ENCODE results near the gene PLPP4.

PLPP4 gene

DNA sequence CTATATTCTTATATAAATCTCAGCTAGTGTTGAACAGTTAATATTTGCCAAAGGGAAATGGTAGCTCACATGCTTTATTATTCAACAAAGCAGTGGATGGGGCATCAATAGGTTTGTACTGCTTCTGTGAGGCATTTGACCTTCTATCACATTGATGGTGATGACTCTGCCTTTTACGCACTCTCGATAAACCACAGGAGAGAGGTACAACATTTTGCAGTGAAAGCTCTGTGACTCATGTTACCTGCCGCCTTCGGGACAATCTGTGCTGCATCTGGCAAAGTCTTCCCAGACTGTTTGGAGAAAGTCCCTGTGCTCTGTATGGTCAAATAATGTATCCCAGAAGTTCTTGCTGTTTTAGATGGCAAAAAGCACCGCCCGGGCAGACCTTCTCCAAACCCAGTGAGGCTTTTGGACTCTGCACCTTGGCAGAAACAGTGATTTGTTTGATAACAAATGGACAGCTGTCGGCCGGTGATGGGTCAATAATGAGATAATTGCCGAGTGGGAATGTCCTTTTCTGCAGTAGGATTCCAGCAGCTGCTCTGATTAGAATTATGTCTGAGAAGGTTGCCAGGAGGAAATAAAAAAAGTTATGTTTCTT is 61.0 kb downstream of the PLPP4 start:
- no peak for DNase-seq (ENCODE audit: low read depth)

DNA sequence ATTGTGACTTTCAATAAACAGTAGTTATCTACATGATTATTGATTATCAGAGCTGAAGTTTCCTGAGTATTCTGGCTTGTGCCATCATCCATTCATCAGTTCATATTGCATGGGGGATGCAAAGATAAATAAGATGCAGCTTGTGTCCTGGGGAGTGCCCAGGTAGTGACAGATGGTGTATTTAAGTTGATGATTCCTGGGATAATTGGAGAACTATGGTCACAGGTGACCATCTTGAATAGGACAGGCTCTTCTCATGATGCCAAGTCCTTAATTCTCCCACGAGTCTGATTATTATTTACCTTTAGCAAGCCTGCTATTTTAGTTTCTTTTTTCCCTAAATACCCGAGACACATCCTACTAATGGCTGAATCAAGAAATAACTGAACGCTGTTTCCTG is 64.9 kb downstream of the PLPP4 start:
- DNase-seq (ENCODE audit: low read depth): no peak

DNA sequence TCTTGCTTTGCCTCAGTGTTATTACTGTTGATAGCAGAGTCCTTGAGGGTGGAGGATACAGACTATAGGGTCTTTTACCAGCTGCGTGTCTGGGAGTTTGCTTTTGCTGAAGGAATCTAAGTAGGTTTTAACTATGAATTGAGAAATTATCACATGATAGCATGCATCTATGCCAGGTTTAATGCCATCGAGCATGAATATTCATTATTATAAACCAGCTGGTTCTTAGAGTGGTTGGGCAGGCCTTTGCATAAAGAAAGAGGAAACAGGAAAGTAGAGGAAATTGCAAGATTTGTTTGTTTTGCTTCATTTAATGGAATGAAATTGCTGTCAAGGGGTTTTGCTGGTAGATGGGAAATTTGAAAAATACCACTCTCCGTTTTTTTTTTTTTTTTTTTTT is 70.7 kb downstream of the PLPP4 start:
- DNase-seq (ENCODE audit: low read depth): no peak

DNA sequence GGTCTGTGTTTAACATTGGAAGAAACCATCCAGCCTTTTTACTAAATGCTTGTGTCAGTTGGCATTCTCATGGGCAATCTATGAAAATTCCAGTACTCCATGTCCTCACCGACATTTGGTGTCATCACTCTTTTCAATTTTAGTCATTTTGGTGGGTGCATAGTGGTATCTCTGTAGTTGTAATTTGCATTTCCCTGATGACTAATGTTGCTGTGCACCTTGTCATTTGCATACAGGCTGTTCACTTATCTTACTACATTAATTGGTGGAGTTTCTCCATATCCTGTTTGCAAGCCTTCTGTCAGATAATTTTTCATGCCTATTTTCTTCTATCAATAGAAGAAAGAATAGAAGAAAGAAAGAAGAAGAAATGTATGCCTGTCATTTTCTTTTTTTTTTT is 73.7 kb downstream of the PLPP4 start:
- DNase-seq (ENCODE audit: low read depth): no peak

DNA sequence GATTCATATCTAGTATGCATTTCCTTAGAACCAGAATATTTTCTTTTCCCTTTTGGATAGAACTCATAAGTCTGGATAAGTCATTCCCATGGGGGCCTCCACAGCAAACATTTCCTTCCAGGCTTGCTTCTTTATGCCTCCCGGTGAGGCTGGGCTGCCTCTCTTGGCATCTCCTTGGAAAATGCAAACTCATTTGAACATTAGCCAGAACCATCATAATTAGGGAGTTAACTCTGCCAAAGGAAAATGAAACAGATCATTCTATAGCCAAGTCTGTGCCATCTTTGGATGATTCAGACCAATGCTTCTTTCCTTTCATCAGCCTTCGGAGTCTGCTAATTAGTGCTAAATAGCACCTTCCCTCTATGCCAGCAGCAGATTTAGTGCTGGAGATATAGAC is 81.1 kb downstream of the PLPP4 start:
- DNase-seq (ENCODE audit: low read depth): no peak

DNA sequence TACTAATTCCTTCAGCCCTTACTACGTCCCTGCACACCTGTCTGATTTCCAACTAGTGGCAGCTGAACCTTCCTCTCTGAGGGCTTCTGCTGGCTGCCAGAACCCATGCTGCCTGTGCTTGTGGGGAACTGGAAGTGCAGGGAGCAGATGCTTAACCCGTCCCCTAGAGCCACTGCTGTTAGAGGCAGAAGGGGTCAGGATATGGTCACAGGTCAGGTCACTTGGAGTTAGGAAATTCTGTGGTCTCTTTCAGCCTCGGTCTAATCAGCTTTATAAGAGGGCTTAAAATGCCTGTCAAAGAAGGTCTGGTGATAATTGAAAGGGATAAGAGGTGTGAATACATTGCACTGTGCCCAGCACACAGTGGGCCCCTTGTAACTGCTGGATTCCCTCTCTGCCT is 82.0 kb downstream of the PLPP4 start:
- DNase-seq (ENCODE audit: low read depth): no peak

DNA sequence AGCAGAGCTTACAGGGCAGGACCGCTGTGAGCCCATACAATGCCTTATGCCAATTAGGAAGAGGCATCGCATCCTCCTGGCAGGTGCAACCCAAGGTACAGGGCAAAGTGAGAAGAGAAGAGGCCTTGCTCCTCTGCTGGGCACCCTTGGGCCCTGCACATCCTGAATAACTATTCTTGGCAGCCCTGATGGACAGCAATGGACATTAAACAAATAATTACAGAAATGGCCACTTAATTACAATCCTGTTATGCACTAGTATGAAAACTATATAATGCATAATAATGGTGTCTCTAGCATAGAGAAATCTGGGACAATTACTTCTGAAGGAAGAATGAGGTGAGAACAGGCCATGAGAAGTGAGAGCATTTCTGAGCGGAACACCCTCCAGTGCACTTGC is 83.5 kb downstream of the PLPP4 start:
- DNase-seq (ENCODE audit: low read depth): no peak

DNA sequence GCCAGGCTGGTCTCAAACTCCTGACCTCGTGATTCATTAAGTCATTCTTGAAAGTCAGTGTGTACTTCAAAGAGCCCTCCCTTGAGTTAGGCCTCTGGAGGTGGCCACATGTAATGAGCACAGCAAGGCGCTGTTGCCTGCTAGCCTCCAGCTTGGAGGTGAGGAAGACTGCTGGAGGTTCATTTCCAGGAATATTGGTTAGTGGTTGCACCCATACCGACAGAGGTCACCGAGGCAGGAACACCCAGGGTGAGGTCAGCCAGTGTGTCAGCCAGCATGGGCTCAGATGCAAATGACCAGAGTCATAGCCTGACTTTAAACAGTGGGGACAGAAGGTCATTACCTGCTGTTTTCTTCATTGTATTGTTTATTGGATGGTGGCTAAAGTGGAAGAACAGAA is 85.0 kb downstream of the PLPP4 start:
- DNase-seq (ENCODE audit: low read depth): no peak

DNA sequence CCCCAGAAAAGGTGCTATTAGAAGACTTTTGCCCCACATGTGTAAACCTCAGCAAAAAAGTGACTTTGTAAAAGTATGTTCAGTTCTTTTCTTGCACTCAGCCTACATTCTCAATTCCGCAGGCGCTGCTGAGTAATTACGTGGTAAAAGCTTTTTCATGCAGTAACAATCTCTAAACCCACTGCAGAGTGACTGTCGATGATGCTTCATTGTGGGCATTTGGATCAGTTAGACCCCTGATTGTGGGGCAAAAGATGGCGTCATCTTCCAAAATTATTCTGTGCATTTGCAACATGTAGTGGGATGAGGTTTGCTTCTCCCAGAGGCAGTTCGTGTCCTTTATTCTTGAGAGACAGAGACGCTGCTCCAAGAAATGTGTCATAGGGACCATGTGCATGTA is 85.6 kb downstream of the PLPP4 start:
- DNase-seq (ENCODE audit: low read depth): no peak

DNA sequence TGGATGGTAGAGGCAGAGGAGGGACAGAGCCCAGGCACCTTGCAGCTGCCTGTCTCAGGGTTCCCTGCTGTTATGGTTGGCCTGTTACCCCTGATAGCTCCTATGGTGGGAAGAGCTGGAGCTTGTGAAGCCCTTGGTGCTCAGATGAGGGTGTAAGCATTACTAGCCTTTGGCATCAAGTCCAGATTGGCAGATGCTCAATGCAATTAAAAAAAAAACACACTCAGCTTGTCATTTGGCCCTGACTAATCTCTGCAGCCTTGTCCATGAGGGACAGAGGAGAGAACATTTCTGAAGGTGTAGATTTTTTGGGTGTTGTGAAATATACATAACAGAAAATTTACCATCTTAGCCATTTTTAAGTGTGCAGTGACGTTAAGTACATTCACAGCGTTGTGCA is 86.3 kb downstream of the PLPP4 start:
- no peak for DNase-seq (ENCODE audit: low read depth)

DNA sequence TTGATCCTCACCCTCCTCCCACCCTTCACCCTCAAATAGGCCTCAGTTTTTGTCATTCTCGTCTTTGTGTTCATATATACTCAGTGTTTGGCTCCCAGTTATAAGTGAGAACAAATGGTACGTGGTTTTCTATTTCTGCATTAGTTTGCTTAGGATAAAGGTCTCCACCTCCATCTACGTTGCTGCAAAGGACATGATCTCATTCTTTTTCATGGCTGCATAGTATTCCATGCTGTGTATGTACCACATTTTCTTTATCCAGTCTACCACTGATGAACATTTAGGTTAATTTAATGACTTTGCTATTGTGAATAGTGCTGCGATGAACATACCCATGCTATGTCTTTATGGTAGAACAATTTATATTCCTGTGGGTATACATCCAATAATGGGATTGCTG is 91.2 kb downstream of the PLPP4 start:
- DNase-seq (ENCODE audit: low read depth): no peak

DNA sequence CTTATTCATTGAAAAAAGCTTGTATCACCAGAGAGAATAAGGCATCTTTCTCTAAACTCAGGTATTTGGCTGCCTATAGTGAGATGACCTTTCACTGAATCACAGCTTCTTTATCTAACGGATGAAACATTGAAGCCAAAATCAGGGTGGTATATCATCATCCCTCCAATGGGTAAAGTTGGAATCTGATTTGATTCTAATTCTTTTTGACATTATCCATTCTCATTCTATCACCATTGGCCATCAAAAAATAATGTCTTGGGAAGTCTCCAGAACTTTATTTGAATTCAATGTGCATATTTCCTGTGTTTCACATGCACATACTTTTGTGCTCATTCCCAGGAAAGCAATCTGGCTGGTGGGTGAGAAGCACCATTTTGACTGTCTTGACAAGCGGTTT is 95.2 kb downstream of the PLPP4 start:
- DNase-seq (ENCODE audit: low read depth): no peak

DNA sequence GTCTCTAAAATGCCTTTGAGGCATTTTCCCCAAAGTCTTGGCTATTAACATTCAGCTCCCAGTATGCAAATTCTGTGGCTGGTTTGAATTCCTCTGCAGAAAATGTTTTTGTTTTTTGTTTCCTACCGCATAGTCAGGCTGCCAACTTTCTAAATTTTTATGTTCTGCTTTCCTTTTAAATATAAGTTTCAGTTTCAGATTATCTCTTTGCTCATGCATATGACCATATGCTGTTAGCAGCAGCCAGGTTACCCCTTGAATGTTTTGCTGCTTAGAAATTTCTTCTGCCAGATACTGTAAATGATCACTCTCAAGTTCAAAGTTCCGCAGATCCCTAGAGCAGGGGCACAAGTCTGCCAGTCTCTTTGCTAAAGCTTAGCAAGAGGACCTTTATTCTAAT is 96.9 kb downstream of the PLPP4 start:
- no peak for DNase-seq (ENCODE audit: low read depth)

DNA sequence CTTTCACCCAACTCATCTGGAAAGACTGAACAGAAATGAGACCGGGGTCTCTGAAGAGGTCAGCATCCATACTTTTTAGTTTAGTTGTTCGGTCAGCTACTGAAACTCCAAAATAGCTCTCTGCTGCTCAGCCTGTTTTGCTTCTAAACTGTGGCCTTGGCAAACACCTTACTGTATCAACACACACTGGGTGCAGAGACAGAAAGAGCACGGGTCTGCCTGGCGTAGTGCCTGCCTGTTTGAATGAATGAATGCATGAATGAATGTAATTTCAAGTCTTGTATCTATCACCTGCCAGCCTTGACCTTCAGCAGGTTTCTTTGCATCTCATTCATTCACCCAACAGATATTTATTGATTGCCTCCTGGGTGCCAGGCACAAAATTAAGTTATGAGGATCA is 98.4 kb downstream of the PLPP4 start:
- no peak for DNase-seq (ENCODE audit: low read depth)

DNA sequence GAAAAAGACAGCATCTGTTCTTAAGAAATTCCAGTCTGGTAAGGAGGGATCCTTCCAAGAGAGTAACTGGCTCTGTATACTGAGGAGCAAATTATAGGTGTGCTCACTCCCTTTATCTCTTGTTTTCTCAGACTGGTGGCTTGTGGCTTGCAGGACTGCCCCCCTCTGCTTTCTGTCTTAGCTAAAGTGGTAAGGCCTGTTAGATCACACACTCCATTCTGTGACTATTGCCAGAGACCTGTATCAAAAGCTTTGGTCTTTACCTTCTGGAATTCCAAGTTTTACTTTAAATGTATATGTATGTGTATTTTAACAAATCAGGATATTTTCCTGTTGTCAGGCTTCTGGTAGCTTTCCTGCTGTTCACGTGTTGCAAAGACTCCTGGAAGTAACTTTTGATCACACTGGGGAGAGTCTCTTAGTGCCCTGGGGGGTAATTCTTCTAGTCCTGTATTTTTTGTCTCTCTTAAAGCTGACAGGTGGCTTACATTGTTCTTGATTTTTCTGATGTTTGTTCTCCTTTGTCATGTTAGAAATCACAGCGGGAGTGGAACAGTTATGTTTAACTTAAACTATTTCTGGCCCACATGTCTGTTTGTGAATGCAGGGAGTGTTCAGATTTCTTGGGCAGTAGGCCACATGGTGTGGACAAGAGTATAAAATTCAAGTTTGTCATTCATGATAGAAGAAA is 99.0 kb downstream of the PLPP4 start:
- DNase-seq (ENCODE audit: low read depth): no peak

DNA sequence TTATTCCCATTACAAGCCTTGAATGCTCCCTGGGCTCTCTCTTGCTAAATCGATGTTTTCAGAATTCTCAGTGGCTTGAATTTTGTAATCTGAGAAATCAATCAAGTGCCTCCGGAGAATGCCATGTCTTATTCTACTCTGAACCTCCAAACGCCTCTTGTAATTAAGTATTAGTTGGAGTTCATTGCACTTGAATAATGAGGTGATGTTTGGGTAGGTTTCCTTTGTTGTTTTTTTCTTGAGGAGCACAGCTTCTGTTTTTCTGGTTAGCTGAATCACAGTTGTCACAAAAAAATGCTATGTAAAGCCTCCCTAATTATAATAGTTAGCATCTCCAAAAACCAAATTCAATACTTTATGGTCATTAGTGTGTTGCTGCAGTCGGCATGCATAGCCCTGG is 100.3 kb downstream of the PLPP4 start:
- no peak for DNase-seq (ENCODE audit: low read depth)

DNA sequence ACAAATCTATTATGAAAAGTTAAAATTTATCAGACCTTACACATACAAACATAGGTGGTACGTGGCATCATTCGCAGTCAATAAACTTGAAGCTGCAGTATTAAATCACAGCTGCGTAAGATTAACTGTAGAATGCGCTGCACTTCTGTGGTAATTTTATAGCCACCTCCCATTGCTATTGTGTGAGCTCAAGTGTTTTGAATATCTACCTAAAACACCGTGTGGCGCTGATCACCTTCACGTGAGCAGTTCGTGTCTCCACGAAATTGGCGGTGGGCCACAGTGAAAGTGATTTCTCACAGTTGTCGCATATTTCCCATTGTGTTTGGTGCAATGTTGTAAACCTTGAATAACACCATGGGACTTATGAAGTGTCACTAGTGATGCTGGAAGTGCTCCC is 102.8 kb downstream of the PLPP4 start:
- DNase-seq (ENCODE audit: low read depth): no peak

DNA sequence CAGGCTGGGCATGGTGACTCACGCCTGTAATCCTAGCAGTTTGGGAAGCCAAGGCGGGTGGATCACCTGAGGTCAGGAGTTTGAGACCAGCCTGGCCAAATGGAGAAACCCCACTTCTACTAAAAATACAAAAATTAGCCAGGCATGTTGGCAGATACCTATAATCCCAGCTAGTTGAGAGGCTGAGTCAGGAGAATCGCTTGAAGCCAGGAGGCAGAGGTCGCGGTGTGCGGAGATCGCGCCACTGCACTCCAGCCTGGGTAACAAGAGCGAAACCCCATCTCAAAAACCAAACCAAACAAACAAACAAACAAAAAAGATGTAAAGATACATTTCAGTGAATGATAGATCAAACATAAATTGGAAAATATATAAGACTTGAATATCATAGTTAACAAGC is 105.9 kb downstream of the PLPP4 start:
- DNase-seq (ENCODE audit: low read depth): no peak

DNA sequence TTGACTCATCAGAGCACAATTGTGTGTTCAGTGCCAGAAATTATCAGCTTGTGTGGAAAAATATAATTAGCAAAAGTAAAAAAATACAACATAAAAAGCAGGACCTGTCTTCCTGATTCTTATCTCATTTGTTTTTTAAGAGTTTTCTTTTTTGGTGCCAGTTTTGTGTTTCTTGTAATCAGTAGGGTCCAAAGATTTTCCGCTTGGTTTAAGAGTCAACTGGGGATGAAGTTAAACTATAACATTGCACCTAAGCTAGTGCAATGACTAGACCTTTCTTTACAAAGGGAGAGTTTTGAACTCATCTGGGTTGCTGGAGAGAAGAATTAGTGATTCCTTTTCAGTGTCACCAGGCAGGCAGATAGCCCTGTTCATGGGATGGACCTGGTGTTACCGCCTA is 113.4 kb downstream of the PLPP4 start:
- DNase-seq (ENCODE audit: low read depth): no peak

DNA sequence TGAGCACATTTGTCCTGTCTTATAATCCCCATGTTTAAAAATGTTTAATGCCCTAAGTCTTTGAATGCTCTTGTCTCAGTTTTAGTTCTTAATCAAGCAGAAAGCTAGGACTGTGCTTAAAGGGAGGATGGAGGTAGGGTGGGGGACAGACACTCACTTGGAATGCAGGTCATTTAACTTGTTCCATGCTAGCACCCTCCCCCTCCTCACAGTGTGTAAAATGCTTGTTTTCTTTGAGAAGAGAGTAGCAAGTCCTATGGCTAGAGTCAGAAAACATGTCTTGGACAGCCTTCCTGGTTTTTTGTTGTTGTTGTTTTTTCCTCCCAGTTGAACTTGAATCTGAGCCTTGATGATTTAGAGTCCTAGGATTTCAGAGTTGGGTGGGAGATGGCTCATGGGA is 114.2 kb downstream of the PLPP4 start:
- no peak for DNase-seq (ENCODE audit: low read depth)

DNA sequence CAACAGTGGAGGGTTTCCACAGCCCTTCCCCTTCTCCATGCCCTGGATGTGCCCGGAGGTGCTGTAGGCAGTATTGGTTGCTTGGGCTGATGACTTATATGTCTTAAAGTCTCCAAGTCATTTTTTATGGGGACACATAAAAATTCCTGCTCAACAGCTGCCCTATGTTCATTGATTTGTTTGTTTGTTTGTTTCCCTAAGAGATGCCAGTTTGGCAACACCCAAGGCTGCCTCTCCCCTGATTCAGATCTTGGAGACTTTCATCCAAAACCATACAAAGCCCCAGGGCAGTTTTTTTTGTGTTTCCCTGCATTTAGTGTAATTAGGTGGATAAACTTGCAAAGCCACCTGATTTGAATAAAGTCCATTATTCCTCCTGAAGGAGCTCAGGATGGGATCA is 115.3 kb downstream of the PLPP4 start:
- no peak for DNase-seq (ENCODE audit: low read depth)

DNA sequence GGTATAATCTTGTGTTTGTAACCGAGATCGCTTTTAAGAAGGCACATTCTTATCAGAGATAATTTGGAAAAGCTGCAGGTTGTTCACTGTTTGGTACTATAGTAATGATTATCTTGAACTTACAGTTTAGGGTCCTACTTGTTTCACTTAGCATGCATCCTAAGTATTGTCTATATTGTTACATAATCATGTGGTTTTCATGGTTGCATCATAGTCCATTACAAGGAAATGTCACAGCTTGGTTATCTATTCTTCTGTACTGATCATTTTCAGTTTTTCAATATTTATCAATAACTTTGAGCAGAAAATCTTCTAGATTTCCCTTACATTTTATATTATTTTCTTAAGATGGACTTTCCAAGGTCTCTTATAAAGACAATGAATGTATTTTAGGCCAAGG is 116.3 kb downstream of the PLPP4 start:
- DNase-seq (ENCODE audit: low read depth): no peak

DNA sequence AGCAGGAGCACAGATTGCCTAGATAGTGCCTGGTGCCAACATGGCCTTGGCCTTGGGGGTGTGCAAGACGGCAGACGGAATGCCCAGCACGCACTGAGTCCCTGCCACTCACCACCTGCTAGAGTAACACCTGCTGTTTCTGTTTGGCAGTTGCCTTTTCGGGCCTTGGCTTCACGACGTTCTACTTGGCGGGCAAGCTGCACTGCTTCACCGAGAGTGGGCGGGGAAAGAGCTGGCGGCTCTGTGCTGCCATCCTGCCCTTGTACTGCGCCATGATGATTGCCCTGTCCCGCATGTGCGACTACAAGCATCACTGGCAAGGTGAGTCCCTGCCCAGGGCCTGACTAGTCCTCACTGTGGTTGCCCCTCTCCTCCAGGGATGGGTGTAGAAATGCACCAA is 118.0 kb downstream of the PLPP4 start:
- no peak for DNase-seq (ENCODE audit: low read depth)

DNA sequence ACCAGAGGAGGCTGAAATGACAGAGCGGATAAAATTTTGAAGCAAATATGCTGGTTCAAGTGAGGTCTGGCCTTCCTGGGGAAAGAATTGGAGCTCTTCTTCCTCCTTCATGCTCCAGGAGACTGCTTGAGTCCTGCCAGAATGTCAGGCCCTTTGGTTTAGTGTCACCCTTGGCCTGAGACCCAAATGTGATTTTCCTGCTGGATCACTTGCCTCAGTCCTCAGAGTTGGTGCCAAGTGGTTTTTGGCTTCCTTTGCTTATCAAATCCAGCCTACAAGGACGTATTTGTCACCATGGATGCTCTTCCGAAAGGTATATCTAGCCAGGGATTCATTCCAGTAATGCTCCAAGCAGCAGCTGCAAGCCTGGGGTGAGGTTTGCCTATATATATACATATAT is 118.4 kb downstream of the PLPP4 start:
- no peak for DNase-seq (ENCODE audit: low read depth)

DNA sequence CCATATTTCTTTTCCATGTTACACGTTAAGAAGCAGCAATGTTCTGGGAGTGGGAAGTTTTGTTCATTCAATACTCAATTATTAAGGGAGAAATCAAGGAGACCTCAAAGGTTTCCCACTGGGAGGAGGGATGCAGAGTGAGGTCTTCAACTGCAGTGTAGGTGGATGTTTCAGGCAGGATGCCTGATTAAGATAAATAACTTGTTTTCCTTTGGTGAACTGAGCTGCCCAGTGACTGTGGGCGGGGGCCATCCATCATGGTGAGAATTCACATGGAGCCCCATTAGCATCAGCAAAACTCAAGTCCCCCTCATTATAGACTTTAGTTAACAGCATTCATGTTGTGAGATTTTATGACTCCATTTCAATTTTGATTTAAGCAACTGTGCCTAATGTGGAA is 121.1 kb downstream of the PLPP4 start:
- no peak for DNase-seq (ENCODE audit: low read depth)

Measured in stimulated activated CD8-positive, alpha-beta memory T cell treated with anti-CD3 and anti-CD28 coated beads, Interleukin-4, amount 100 ng/mL, for 24 hours (primary cell).